Dendritic cell treated with granulocyte-macrophage colony-stimulating factor and Interleukin-4, amounts not matched to agents 40 ng/mL and 50 ng/mL, for 4 days (primary cell): ENCODE data around the gene RAB40C.
A peak's percentile ranks its signal among the peaks of the same experiment; 100 is the strongest.
"Not testable (repeated sequence)": the region's sequence is repeated elsewhere in the genome, so short reads cannot be mapped to it uniquely, and the experiment has no call there.

Source experiments
- H3K27ac Mint-ChIP-seq: one replicate; pipeline ENCODE4 v1.8.0; 2022; ENCODE audit warnings: mild to moderate bottlenecking, mixed read lengths
- H3K27me3 Mint-ChIP-seq: one replicate; pipeline ENCODE4 v1.8.0; 2022; ENCODE audit warnings: mild to moderate bottlenecking, mixed read lengths
- H3K36me3 Mint-ChIP-seq: one replicate; pipeline ENCODE4 v1.8.0; 2022; ENCODE audit warnings: low read depth, mixed read lengths
- H3K4me1 Mint-ChIP-seq: one replicate; pipeline ENCODE4 v1.8.0; 2022; ENCODE audit warnings: low read depth, mixed read lengths
- H3K4me3 Mint-ChIP-seq: one replicate; pipeline ENCODE4 v1.8.0; 2022; ENCODE audit warnings: mild to moderate bottlenecking, moderate library complexity, mixed read lengths
- H3K9me3 Mint-ChIP-seq: one replicate; pipeline ENCODE4 v1.8.0; 2022; ENCODE audit warnings: mixed read lengths
- intact Hi-C: fragments of 100-400 bp; cut with micrococcal nuclease; formaldehyde crosslinking; loops from one replicate; pipeline ENCODE4 v1.15.0; 2022

Gene RAB40C

DNA sequence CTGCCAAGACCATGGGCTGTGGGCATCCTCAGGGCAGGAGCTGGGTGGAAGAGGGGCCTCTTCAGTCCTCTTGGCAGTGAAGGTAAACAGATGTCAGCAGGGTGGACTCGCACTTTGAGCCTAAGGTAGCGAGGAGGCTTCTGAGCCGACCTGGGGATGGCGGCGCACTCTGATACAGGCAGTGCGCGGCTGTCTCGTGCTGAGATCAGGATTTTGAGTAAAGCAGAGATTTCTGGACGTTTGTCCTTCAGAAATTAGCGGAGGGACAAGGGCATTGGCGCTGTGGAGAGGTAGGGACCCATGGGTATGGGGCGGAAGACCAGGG is 6.8 kb downstream of the RAB40C start:
- H3K36me3 Mint-ChIP-seq = peaks cover 58% of the 10 kb centered on the region
- peak overlapping the region; percentile 72 for H3K27ac Mint-ChIP-seq
- peaks cover 53% of the 10 kb centered on the region for H3K4me1 Mint-ChIP-seq
- intact Hi-C loops = no loop called here
- no peaks in the 10 kb centered on the region for H3K27me3 Mint-ChIP-seq
- H3K4me3 Mint-ChIP-seq = no peak overlapping the region
- H3K9me3 Mint-ChIP-seq = no peaks in the 10 kb centered on the region

GRCh38 chr16:597655-598054 is 7.8 kb downstream of the RAB40C start:
- H3K27ac Mint-ChIP-seq, H3K9me3 Mint-ChIP-seq, intact Hi-C loops, H3K27me3 Mint-ChIP-seq, H3K4me3 Mint-ChIP-seq: not testable (repeated sequence)
- Mint-ChIP-seq H3K36me3 (peaks cover 58% of the 10 kb centered on the region), H3K4me1 (peaks cover 43% of the 10 kb centered on the region)

DNA sequence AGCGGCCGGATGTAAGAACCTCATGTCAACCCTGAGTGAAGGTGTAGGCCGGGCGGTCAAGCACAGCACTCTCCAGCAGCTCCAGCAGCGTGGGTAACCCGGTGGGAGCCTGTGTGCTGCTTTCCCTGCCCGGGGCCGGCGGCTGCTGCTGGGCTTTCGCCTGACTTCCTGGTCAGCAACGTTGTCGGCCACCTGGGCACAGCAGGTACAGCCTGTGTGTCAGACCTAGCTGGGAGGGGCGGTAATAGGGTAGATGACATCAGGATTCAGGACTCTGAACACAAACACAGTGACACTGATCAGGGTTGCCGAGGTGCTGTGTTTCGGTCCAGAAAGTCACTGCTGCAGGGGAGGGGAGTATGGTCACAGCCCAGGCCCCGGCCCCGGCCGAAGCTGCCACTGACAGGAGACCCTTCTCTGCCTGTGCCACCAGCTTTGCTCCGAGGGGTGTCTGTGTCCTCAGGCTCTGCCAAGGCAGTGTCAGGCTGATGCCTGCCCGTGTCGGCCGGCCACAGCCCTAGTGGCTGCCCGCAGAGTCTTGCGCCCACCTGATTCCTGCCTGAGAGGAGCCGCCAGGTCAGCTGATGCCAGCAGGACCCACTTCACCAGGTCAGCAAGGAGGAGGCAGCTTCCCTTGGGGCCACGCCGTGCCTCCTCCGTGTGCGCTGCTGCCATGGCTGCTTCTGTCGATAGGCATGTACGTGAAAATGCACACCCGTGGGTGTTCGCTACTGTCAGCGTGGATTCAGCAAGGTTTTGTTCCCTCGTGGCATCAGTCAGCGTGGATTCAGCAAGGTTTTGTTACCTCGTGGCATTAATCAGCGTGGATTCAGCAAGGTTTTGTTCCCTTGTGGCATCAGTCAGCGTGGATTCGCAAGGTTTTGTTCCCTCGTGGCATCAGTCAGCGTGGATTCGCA is 9.2 kb downstream of the RAB40C start:
- no peaks in the 10 kb centered on the region for H3K9me3 Mint-ChIP-seq
- no peaks in the 10 kb centered on the region for H3K27me3 Mint-ChIP-seq
- H3K4me3 Mint-ChIP-seq = no peak overlapping the region
- peaks cover 47% of the 10 kb centered on the region for H3K36me3 Mint-ChIP-seq
- no peak overlapping the region for H3K27ac Mint-ChIP-seq
- intact Hi-C loops = no loop called here
- peaks cover 37% of the 10 kb centered on the region for H3K4me1 Mint-ChIP-seq

DNA sequence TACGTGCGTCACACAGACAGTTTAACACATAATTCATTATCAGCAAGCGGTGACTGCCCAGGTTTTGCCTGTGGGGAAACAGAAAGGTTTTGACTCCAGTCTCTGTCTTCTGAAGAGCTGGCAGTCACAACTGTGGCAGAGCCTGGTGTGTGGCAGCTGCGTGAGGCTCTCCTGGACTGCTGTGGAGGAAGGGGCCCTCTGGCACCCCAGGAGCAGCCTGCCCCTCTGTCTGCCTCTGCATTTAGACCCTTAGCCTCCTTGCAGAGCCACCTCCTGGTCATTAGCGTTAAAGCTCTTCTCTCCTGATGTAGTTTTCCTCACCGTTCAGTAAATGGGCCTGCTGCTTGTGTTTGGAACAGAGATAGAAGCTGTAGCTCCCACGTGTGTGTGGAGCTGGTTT is 10.9 kb downstream of the RAB40C start:
- Mint-ChIP-seq H3K4me3 (no peak overlapping the region), H3K27me3 (no peaks in the 10 kb centered on the region), H3K9me3 (peaks cover 8% of the 10 kb centered on the region), H3K36me3 (peaks cover 43% of the 10 kb centered on the region), H3K27ac (no peak overlapping the region), H3K4me1 (peaks cover 21% of the 10 kb centered on the region)
- intact Hi-C loops = no loop called here

DNA sequence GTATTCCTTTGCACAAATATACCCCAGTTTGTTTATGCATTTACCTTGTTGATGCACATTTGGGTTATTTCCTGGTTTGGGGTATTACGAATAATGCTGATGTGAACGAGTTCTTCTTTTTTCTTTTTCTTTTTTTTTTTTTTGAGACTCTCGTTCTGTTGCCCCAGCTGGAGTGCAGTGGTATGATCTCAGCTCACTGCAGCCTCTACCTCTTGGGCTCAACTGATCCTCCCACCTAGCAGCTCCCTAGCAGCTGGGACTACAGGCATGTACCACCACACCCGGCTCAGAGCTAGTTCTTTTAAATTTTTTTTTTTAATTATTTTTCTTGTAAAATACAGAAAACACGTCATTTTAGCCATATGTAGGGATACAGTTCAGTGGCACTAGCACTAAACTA is 14.1 kb downstream of the RAB40C start:
- H3K9me3 Mint-ChIP-seq = peaks cover 8% of the 10 kb centered on the region
- H3K36me3 Mint-ChIP-seq = peaks cover 27% of the 10 kb centered on the region
- intact Hi-C loops = no loop called here
- H3K4me3 Mint-ChIP-seq = no peak overlapping the region
- no peaks in the 10 kb centered on the region for H3K27me3 Mint-ChIP-seq
- H3K4me1 Mint-ChIP-seq = peaks cover 8% of the 10 kb centered on the region
- no peak overlapping the region for H3K27ac Mint-ChIP-seq

DNA sequence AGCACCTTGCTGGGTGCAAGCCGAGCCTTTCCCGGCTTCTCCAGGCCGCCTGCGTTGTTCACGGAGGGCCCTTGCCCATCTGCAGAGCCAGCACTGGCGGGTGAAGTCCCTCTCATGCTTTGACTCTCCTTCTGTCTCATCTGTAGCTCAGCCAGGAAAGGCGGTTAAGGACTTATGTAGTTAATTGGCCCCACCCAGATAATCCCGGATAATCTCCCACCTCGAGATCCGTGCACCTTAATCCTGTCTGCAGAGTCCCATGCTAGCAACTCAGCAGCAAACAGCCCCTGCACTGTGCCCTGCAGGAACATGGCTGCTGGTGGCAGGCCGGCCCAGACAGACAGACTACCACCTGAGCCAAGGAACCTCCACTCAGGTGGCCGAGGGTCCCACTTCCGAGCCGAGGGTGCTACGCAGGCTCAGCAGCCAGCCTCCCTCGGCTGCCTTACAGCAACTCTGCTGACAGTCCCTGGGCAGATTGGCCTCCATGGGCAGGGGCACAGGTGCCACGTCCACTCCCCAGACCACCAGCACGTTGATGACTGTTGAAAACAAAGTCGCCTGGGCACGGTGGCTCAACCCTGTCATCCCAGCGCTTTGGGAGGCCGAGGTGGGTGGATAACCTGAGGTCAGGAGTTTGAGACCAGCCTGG is 16.9 kb downstream of the RAB40C start:
- peaks cover 15% of the 10 kb centered on the region for H3K36me3 Mint-ChIP-seq
- no peak overlapping the region for H3K27ac Mint-ChIP-seq
- H3K27me3 Mint-ChIP-seq = no peaks in the 10 kb centered on the region
- peaks cover 12% of the 10 kb centered on the region for H3K4me1 Mint-ChIP-seq
- intact Hi-C loops = no loop called here
- no peak overlapping the region for H3K4me3 Mint-ChIP-seq
- H3K9me3 Mint-ChIP-seq = peaks cover 8% of the 10 kb centered on the region

GRCh38 chr16:608019-608418 is 18.2 kb downstream of the RAB40C start:
- Mint-ChIP-seq H3K9me3 (peaks cover 8% of the 10 kb centered on the region), H3K27me3 (no peaks in the 10 kb centered on the region), H3K36me3 (peaks cover 15% of the 10 kb centered on the region), H3K4me1 (peaks cover 12% of the 10 kb centered on the region), H3K27ac (no peak overlapping the region), H3K4me3 (no peak overlapping the region)
- intact Hi-C loops = no loop called here

DNA sequence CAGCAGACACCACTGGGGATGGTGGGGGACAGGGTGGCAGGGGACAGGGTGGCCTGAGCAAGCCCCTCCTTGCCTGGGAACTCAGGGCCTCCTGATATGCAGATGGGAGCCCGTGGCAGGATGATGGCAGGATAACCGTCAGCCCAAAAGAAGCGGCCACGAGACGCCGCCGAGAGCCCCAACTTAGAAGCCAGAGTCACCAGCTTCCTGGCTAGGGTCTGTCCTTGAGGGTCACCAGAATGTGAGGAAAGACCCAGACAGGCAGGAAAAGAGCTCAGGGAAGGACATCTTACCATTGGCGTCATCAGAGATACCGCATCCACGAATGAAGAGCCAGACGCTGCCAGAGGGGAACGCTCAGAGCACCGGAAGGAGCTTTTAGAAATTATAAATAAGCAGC is 19.4 kb downstream of the RAB40C start:
- intact Hi-C loops = no loop called here

GRCh38 chr16:609984-610383 is 20.1 kb downstream of the RAB40C start:
- H3K9me3 Mint-ChIP-seq = peaks cover 6% of the 10 kb centered on the region
- no peak overlapping the region for H3K27ac Mint-ChIP-seq
- H3K36me3 Mint-ChIP-seq = peaks cover 31% of the 10 kb centered on the region
- no peak overlapping the region for H3K4me3 Mint-ChIP-seq
- intact Hi-C loops = no loop called here
- no peaks in the 10 kb centered on the region for H3K27me3 Mint-ChIP-seq
- peaks cover 5% of the 10 kb centered on the region for H3K4me1 Mint-ChIP-seq

More for the DNA sequence above, 19.4 kb downstream of the RAB40C start:
- peaks cover 26% of the 10 kb centered on the region for H3K36me3 Mint-ChIP-seq
- H3K27ac Mint-ChIP-seq = no peak overlapping the region
- no peak overlapping the region for H3K4me3 Mint-ChIP-seq
- peaks cover 8% of the 10 kb centered on the region for H3K9me3 Mint-ChIP-seq
- H3K4me1 Mint-ChIP-seq = peaks cover 5% of the 10 kb centered on the region
- H3K27me3 Mint-ChIP-seq = no peaks in the 10 kb centered on the region

DNA sequence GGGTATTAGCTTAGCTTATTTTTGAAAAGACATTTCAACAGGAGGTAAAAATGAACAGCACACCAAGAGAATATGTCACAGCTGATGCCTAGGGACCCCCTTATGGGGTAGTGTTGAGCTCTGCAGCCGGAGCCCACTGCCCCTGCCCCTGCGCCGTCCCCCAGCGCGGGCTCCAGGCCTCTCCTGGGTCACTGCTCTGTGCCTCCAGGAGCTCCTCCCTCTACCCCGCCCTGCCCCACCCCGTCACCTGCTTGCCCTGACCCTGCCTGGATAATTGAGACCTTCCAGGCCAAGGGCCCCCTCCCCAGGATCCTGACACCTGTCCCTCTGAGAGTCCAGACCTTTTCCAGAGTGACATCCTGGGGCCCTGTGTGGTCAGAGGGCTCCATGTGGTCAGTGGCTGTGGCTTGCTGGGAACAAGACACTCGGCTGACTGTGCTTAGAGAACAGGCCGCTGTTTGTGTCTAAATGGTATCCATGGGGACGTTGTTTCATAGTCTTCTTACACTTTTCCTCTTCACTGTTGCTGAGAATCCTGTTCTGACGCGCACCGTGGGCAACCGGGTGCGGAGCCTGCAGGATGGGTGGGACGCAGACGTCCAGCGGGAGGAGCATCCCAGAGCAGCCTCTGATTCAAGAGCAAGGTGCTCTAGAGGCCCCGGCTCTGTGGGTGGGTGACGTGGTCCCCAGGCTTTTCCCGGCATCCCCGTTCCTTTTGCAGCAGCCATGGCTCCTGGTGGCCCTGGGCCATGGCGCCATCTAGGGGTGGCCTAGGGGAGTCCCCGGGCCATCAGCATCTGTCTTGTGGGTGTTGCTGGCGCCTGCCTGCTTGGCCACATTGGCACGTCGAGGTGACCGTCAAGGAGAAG is 20.9 kb downstream of the RAB40C start:
- Mint-ChIP-seq H3K9me3 (no peaks in the 10 kb centered on the region), H3K36me3 (peaks cover 25% of the 10 kb centered on the region), H3K4me3 (no peak overlapping the region), H3K27me3 (no peaks in the 10 kb centered on the region), H3K27ac (no peak overlapping the region), H3K4me1 (peaks cover 5% of the 10 kb centered on the region)
- intact Hi-C loops = no loop called here

- no peaks in the 10 kb centered on the region for H3K27me3 Mint-ChIP-seq
- intact Hi-C loops = no loop called here
- peaks cover 5% of the 10 kb centered on the region for H3K4me1 Mint-ChIP-seq
- H3K27ac Mint-ChIP-seq = no peak overlapping the region
- no peaks in the 10 kb centered on the region for H3K9me3 Mint-ChIP-seq
- no peak overlapping the region for H3K4me3 Mint-ChIP-seq
- peaks cover 44% of the 10 kb centered on the region for H3K36me3 Mint-ChIP-seq
Observed at GRCh38 chr16:615122-615521, 25.3 kb downstream of the RAB40C start.

GRCh38 chr16:616733-617586 is 27.1 kb downstream of the RAB40C start:
- Mint-ChIP-seq H3K9me3 (no peaks in the 10 kb centered on the region), H3K27me3 (no peaks in the 10 kb centered on the region), H3K4me1 (peaks cover 5% of the 10 kb centered on the region), H3K4me3 (no peak overlapping the region), H3K27ac (no peak overlapping the region), H3K36me3 (peaks cover 57% of the 10 kb centered on the region)
- intact Hi-C loops = no loop called here

GRCh38 chr16:617855-618254 is 28.0 kb downstream of the RAB40C start:
- Mint-ChIP-seq H3K27ac (no peak overlapping the region), H3K4me1 (peaks cover 5% of the 10 kb centered on the region), H3K9me3 (no peaks in the 10 kb centered on the region), H3K36me3 (peaks cover 57% of the 10 kb centered on the region), H3K4me3 (no peak overlapping the region), H3K27me3 (no peaks in the 10 kb centered on the region)
- intact Hi-C loops = no loop called here
